GM12801 (cell line): ENCODE data around the gene BTBD7.

Experiments used
- TF ChIP-seq, protein P1 (sequence below): IDR thresholded peaks from one replicate; pipeline ENCODE4 v1.5.1; 2011; ENCODE audit warnings: control low read depth; ENCODE audit not compliant: insufficient read length; ENCODE audit errors: extremely low read depth

The BTBD7 gene

DNA sequence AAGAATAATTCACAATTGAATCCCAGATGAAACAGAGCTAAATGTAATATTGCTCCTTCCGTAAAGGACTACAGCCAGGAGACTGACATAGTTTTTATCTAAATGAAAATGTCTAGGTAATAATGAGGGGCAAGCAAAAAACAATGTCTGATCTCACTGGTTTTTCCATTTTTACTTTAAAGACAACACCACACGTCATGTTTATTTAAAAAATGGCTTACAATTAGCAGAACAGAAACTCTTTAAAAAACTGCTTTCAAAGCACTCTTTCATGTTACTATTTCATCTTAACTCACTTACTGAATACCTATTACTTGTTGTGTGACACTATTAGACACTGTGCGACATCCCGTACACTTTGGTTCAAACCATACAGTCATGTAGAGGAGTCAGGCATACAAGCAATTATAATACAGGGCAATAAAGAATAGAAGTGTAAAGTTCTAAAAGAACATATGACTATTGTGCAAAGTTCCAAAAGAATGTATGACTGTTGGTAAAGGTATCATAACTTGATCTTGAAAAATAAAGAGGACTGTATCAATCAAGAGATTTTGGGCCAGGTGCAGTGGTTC lies 9.1 kb downstream of the BTBD7 start:
- TF ChIP-seq, protein P1, sequence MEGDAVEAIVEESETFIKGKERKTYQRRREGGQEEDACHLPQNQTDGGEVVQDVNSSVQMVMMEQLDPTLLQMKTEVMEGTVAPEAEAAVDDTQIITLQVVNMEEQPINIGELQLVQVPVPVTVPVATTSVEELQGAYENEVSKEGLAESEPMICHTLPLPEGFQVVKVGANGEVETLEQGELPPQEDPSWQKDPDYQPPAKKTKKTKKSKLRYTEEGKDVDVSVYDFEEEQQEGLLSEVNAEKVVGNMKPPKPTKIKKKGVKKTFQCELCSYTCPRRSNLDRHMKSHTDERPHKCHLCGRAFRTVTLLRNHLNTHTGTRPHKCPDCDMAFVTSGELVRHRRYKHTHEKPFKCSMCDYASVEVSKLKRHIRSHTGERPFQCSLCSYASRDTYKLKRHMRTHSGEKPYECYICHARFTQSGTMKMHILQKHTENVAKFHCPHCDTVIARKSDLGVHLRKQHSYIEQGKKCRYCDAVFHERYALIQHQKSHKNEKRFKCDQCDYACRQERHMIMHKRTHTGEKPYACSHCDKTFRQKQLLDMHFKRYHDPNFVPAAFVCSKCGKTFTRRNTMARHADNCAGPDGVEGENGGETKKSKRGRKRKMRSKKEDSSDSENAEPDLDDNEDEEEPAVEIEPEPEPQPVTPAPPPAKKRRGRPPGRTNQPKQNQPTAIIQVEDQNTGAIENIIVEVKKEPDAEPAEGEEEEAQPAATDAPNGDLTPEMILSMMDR: no peak

DNA sequence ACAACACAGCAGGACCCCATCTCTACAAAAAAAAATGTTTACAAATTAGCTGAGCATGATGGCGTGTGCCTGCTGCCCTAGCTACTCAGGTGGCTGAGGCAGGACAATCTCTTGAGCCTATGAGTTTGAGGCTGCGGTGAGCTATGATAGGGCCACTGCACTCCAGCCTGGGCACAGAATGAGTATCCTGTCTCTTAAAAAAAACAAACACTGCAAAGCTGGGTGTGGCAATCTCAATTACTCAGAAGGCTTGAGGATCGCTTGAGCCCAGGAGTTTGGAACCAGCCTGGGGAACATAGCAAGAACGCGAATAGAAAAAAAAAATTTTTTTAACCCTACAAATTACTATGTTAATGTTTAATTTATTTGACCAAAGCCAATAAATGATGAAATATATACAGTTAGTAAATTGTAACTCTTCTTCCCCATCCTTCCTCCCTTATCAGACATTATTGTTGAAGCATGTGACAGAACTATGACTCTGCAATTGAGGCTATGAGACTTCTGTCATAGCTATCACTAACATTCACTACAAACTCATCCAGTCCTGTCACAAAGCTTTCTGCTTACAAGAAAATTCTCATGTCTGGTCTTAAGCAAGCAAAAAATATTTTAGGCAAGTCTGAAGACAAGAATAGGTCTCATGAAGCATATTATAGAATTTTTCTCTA lies 9.8 kb downstream of the BTBD7 start:
- TF ChIP-seq, protein P1: no peak

DNA sequence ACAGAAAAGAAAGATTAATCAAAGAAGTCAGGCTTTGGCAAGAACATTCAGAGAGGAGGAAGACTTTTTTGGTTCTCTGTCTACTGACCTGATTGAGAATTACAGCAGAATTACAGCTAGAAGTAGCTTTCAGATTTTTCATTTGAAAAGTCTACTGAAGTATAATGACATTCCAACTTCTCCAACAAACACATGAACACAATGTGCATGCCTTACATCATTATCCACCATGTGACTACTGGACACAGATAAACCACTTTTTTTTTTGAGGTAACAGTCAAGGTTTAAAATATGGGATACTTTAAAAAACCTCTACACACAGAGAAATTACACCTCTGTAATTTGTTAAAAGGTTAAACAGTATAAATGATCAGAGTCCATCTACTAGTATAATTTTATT lies 12.3 kb downstream of the BTBD7 start:
- TF ChIP-seq, protein P1: no peak

DNA sequence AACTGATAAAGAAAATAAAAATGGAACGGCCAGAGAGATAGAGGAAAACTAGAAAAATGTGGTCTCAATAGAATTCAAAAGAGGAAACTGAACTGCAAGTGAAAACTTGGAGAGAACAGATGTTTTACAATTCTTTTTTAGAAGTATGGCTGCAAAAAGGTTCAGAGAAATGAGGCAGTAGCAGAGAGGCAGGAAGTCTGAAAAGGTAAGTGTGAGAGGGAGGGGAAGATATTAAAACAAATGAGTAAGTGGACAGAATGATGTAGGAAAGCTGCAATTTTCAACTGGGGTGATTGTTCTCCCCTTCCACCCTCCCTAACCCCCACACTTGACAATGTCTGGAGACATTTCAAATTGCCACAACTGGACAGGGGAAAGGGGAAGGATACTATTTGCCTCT lies 12.9 kb downstream of the BTBD7 start:
- TF ChIP-seq, protein P1: no peak

DNA sequence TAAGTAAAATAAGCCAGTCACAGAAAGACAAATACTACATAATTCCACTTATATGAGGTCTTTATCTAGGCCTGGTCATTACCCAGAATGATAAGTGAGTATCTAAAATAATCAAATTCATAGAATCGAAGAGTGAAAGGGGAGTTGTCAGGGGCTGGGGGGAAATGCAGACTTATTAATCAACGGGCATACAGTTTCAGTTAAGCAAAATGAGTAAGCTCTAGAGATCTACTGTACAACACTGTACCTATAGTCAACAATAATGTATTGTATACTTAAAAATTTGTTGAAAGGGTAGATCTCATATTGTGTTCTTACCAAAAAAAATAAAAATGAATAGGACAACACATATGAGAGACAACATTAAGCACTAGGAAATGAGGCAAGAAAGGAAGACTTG lies 13.3 kb downstream of the BTBD7 start:
- TF ChIP-seq, protein P1: no peak

DNA sequence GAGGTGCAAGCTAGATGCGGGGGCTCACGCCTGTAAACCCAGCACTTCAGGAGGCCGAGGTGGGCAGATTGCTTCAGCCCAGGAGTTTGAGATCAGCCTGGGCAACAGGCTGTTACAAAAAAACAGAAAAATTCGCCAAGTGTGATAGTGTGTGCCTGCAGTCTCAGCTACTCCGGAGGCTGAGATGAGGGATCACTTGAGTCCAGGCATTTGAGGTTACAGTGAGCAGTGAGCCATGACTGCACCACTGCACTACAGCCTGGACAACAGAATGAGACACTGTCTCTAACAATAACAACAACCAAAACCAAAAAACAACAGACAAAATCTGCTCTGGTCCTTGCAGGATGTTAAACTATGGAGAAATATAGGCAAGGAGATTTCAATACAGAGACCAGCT lies 13.9 kb downstream of the BTBD7 start:
- TF ChIP-seq, protein P1: no peak

DNA sequence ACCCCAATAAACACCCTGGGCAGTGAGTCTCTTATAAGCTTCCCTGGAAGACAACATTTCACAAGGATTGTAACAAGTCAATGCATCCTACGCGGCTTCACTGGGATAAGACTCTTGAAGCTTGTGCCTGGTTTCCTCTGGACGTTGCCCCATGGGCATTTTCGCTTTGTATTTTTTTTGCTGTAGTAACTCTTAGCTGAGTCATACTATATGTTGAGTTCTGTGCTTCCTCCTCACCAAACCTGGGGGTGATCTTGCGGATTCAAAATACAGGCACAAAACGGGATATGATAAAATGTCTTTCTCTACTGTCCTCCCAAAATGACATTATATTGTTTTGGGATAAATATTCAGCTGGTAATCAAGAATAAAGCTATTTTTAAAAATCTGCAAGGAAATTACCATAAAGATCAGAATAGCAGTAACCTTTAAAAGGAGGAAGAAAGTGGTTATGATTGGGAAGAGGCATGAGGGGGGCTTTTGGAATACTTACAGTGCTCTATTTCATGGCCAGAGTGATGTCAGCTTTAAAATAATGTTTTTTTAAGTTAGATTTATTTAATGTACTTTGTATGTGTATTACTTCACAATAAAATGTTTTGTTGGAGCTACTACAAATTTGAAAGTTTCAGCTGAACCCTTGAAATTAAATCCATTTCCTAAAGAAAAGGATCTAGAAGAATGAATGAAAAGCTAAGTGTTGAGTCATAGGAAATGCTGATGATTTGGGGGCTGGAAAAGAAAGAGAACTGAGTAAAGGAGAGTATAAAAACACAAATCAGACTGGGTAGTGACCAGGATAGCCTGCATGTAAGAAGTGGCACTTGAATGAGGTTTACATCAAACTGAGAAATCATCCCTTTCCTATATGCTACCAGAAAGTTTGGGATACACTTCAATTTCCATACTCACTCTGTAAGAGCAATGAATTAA lies 14.7 kb downstream of the BTBD7 start:
- TF ChIP-seq, protein P1: no peak
